C4-2B (cell line): Measurements from ENCODE around the gene ACTRT3.

Experiments
- CTCF ChIP-seq: fragments of 450-650 bp; conservative IDR thresholded peaks from 2 replicates; pipeline ENCODE4 v1.5.1; 2017; ENCODE audit warnings: mild to moderate bottlenecking
- ZFX ChIP-seq: fragments of 450-650 bp; IDR thresholded peaks from 2 replicates; pipeline ENCODE4 v1.6.1; 2017

- TF ChIP-seq CTCF: no peak
- no peak for TF ChIP-seq ZFX
These were observed 18.4 kb upstream of the ACTRT3 start for GRCh38 chr3:169787791-169788190.
